ENCODE results near the gene ITPR2.

GRCh38 chr12:26339976-26340375 is 493.0 kb downstream of the ITPR2 start:
- TF ChIP-seq CTCF (IDR thresholded peaks at IDR 0.05) = no peak
- TF ChIP-seq POLR2AphosphoS5 (IDR thresholded peaks at IDR 0.05; ENCODE audit: insufficient read depth in 1 of 2, low read depth in 1 of 2) = no peak
- no peak for TF ChIP-seq POLR2A (IDR thresholded peaks at IDR 0.05)
